Esophagus squamous epithelium (tissue), 5 donors: ENCODE measurements around the gene LCN9. TPM values are rescaled to one million over a fixed set of nuclear protein-coding genes. Genes with fewer than 3 reads are reported as not detected.
"Not testable (repeated sequence)": the region's sequence is repeated elsewhere in the genome, so short reads cannot be mapped to it uniquely, and the experiment has no call there.

ENCODE experiments used
- DNase-seq: peaks from one replicate; lab custom pipeline; 2025; lab: John Stamatoyannopoulos, UW
- H3K27ac ChIP-seq, 4 donors: fragments of 200-600 bp; sonication (generic); one replicate each; pipeline ENCODE4 v1.5.1; 2016 to 2019; ENCODE audit warnings: mild to moderate bottlenecking in 1 of 4
- H3K27me3 ChIP-seq, 4 donors: fragments of 200-600 bp; sonication (generic); 1 replicate in 3 of 4; 2 replicates in 1 of 4; pipeline versions ENCODE4 v1.5.1 to v1.6.0; 2017 to 2021; ENCODE audit warnings: antibody characterized with exemption in 1 of 4
- H3K36me3 ChIP-seq, 3 donors: fragments of 200-600 bp; sonication (generic); one replicate each; pipeline ENCODE4 v1.5.1; 2016 to 2019
- H3K4me1 ChIP-seq, 3 donors: fragments of 200-600 bp; sonication (generic); one replicate each; pipeline ENCODE4 v1.5.1; 2017 to 2019
- H3K4me3 ChIP-seq, 4 donors: fragments of 200-600 bp; sonication (generic); 1 replicate in 3 of 4; 2 replicates in 1 of 4; pipeline ENCODE4 v1.5.1; 2016 to 2019; ENCODE audit warnings: mild to moderate bottlenecking in 2 of 4, moderate library complexity in 1 of 4
- H3K9me3 ChIP-seq, 3 donors: fragments of 200-600 bp; sonication (generic); one replicate each; pipeline ENCODE4 v1.5.1; 2016 to 2019
- CTCF ChIP-seq, 6 experiments: fragments of 450-650 bp in 4 of 6; fragments of 200-600 bp in 2 of 6; sonication (generic) in 2 of 6; IDR thresholded peaks; one replicate each; pipeline ENCODE4 v1.5.1; 2016 to 2019; ENCODE audit warnings: antibody characterized with exemption in 6 of 6, mild to moderate bottlenecking in 4 of 6, moderate library complexity in 4 of 6
- POLR2A ChIP-seq, 4 donors: fragments of 450-650 bp; IDR thresholded peaks; one replicate each; pipeline ENCODE4 v1.6.1; 2017; ENCODE audit warnings: antibody characterized with exemption in 4 of 4, mild to moderate bottlenecking in 4 of 4, moderate library complexity in 3 of 4
- WGBS, 2 donors: methylation state at CpG; one replicate each; pipeline ENCODE4 v1.1.5; 2018; 5-methylcytosine and 5-hydroxymethylcytosine counted together
- intact Hi-C: fragments of 100-400 bp; cut with DNase I; formaldehyde crosslinking; loops from one replicate; pipeline ENCODE4 v1.15.0; 2022
- total RNA-seq, 4 donors: library from RNA; depleted of rRNA; stranded (reverse); fragments of >200 nt; gene quantifications; one replicate each; pipeline ENCODE4 v1.1.0, GENCODE V29; 2016
- donor health status: DM: yes; HTN: yes; CAD: no.

The LCN9 gene
- total RNA-seq, 4 donors from 2014 or later = not detected

- intact Hi-C loops = no loop called here
- no peak for DNase-seq
- no peak for TF ChIP-seq POLR2A (IDR thresholded peaks at IDR 0.05)
- no peak for TF ChIP-seq CTCF (IDR thresholded peaks at IDR 0.05)
- Histone ChIP-seq H3K36me3 (no peaks in the 10 kb centered on the region), H3K4me1 (no peaks in the 10 kb centered on the region), H3K27ac (no peak overlapping the region), H3K4me3 (no peak overlapping the region), H3K27me3 (peaks cover 0 to 55% (median 0%) of the 10 kb centered on the region in 4 donors), H3K9me3 (no peaks in the 10 kb centered on the region)
- 67 to 73% methylated on average over 7 of the region's 7 CpGs for WGBS, 2 donors
These were observed 42.6 kb upstream of the LCN9 start for GRCh38 chr9:135620558-135620957.

GRCh38 chr9:135622415-135623020 lies 40.6 kb upstream of the LCN9 start:
- no peak overlapping the region for H3K4me3 ChIP-seq
- intact Hi-C loops = no loop called here
- WGBS, 2 donors = 59 to 62% methylated on average over 6 to 8 of the region's 11 CpGs

GRCh38 chr9:135624282-135624681 lies 38.8 kb upstream of the LCN9 start:
- no peak overlapping the region for H3K27ac ChIP-seq
- DNase-seq = no peak
- H3K36me3 ChIP-seq = no peaks in the 10 kb centered on the region
- H3K27me3 ChIP-seq = peaks cover 0 to 30% (median 0%) of the 10 kb centered on the region in 4 donors
- H3K4me3 ChIP-seq = no peak overlapping the region
- WGBS, 2 donors = 87 to 98% methylated on average over 8 to 9 of the region's 14 CpGs
- no peaks in the 10 kb centered on the region for H3K4me1 ChIP-seq
- TF ChIP-seq CTCF (IDR thresholded peaks at IDR 0.05) = no peak
- no peak for TF ChIP-seq POLR2A (IDR thresholded peaks at IDR 0.05)
- intact Hi-C loops = no loop called here
- H3K9me3 ChIP-seq = peaks cover 0 to 21% (median 0%) of the 10 kb centered on the region in 3 donors

More at GRCh38 chr9:135622415-135623020, 40.6 kb upstream of the LCN9 start:
- TF ChIP-seq CTCF (IDR thresholded peaks at IDR 0.05) (no peak), POLR2A (IDR thresholded peaks at IDR 0.05) (no peak)
- Histone ChIP-seq H3K9me3 (peaks cover 0 to 5% (median 0%) of the 10 kb centered on the region in 3 donors), H3K36me3 (no peaks in the 10 kb centered on the region), H3K4me1 (no peaks in the 10 kb centered on the region), H3K27ac (no peak overlapping the region), H3K27me3 (peaks cover 0 to 48% (median 0%) of the 10 kb centered on the region in 4 donors)
- DNase-seq = no peak

GRCh38 chr9:135632841-135633240 lies 30.3 kb upstream of the LCN9 start:
- H3K27ac ChIP-seq = no peak overlapping the region
- TF ChIP-seq POLR2A (IDR thresholded peaks at IDR 0.05) (no peak), CTCF (IDR thresholded peaks at IDR 0.05) (no peak)
- DNase-seq = no peak
- no peaks in the 10 kb centered on the region for H3K36me3 ChIP-seq
- peaks cover 0 to 13% (median 0%) of the 10 kb centered on the region in 3 donors for H3K9me3 ChIP-seq
- intact Hi-C loops = no loop called here
- H3K4me1 ChIP-seq = no peaks in the 10 kb centered on the region
- H3K4me3 ChIP-seq = no peak overlapping the region
- WGBS, 2 donors = 85% methylated on average over 10 of the region's 10 CpGs
- H3K27me3 ChIP-seq = peaks cover 0 to 51% (median 0%) of the 10 kb centered on the region in 4 donors

GRCh38 chr9:135636930-135637530 lies 26.1 kb upstream of the LCN9 start:
- H3K27ac ChIP-seq, H3K4me3 ChIP-seq, intact Hi-C loops, H3K36me3 ChIP-seq, DNase-seq, H3K4me1 ChIP-seq, H3K9me3 ChIP-seq: not testable (repeated sequence)
- 73 to 83% methylated on average over 7 of the region's 7 CpGs for WGBS, 2 donors
- peaks cover 0 to 70% (median 0%) of the 10 kb centered on the region in 4 donors for H3K27me3 ChIP-seq
